Activated CD4-positive, alpha-beta T cell treated with anti-CD3 and anti-CD28 coated beads for 36 hours (primary cell): ENCODE measurements around the gene TSPAN10. TPM values are rescaled to one million over a fixed set of nuclear protein-coding genes. Genes with fewer than 3 reads are reported as not detected.

Experiments used
- ATAC-seq: fragments of 200-7000 bp; cut with Tn5 transposase; one replicate; pipeline ENCODE4 v1.10.0; 2021; ENCODE audit warnings: mild to moderate bottlenecking, moderate library complexity
- CTCF ChIA-PET: fragments of 350-600 bp; sonication (Branson Sonifier 250); formaldehyde crosslinking; loops from one replicate; lab custom pipeline; 2021; ENCODE audit warnings: antibody characterized with exemption; lab: Charles Lee
- POLR2A ChIA-PET: fragments of 350-600 bp; sonication (Branson Sonifier 250); formaldehyde crosslinking; loops from one replicate; lab custom pipeline; 2021; ENCODE audit warnings: antibody characterized with exemption, inconsistent platforms; lab: Charles Lee
- DNase-seq: peaks from one replicate; pipeline ENCODE4 v3.0.0-alpha.2; 2020
- H3K27ac Mint-ChIP-seq: one replicate; pipeline ENCODE4 v1.8.0; 2021; ENCODE audit warnings: mixed read lengths
- H3K27me3 Mint-ChIP-seq: one replicate; pipeline ENCODE4 v1.8.0; 2021; ENCODE audit warnings: mixed read lengths
- H3K36me3 Mint-ChIP-seq: one replicate; pipeline ENCODE4 v1.8.0; 2021; ENCODE audit warnings: low read depth, mixed read lengths
- H3K4me1 Mint-ChIP-seq: one replicate; pipeline ENCODE4 v1.8.0; 2021; ENCODE audit warnings: mixed read lengths
- H3K4me3 Mint-ChIP-seq: one replicate; pipeline ENCODE4 v1.8.0; 2021; ENCODE audit warnings: mild to moderate bottlenecking, moderate library complexity, mixed read lengths
- H3K9me3 Mint-ChIP-seq: one replicate; pipeline ENCODE4 v1.8.0; 2021; ENCODE audit warnings: low read depth, mixed read lengths
- intact Hi-C, 2 experiments: fragments of 100-400 bp; cut with DNase I in 1 of 2; cut with micrococcal nuclease in 1 of 2; formaldehyde crosslinking; loops; one replicate each; pipeline versions ENCODE4 v1.14.2 to v1.15.1; 2022 to 2024; cut with DNase I, micrococcal nuclease
- total RNA-seq, 2 experiments: library from RNA; stranded (reverse); gene quantifications; one replicate each; pipeline ENCODE4 v1.2.3, GENCODE V29; 2021

The TSPAN10 gene
- total RNA-seq, 2 experiments from 2014 or later = 0.34 to 0.35 TPM

DNA sequence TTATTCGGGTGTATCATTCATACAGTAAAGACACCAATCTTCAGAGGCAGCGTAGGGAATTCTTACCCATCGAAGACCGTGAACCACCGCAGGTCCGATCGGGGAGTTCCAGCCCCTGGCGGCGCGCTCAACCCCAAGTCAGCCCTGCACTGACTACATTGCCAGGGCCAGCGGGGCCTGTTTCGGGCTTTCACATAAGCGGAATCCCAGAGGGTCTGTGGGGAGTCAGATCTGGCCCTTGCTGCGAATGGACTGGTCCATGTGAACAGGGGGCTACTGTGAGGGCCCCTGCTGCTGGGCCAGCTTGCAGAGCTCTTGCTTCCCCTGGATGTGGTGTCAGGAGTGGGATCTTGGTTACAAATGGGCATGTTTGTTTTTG lies 11.7 kb downstream of the TSPAN10 start:
- Mint-ChIP-seq H3K27ac (no peak overlapping the region), H3K27me3 (peaks cover 19% of the 10 kb centered on the region), H3K36me3 (peaks cover 2% of the 10 kb centered on the region), H3K4me1 (peaks cover 9% of the 10 kb centered on the region), H3K4me3 (no peak overlapping the region), H3K9me3 (no peaks in the 10 kb centered on the region)
- intact Hi-C loops = no loop called here
- CTCF ChIA-PET = no interaction called here
- ATAC-seq = no peak
- POLR2A ChIA-PET = no interaction called here
- no peak for DNase-seq

DNA sequence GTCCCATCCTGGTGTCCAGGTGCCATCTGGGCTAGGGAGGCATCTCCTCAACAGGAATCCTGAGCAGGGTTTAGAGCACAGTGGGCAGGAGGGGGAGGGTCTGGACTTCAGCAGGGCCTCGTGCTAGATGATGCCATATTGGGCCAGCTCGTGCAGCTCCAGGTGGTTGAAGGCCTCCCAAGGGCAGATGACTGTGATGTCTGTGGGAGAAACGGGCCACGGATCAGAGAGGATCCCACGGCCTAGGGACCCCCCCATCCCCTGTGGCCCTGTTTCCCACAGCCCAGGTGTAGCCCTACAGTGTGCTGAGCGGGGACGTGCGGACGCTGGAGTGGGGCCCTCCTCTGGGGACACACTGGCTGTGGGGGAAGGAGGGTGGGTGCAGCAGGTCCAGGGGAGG lies 14.0 kb downstream of the TSPAN10 start:
- ATAC-seq = no peak
- peaks cover 12% of the 10 kb centered on the region for H3K4me1 Mint-ChIP-seq

DNA sequence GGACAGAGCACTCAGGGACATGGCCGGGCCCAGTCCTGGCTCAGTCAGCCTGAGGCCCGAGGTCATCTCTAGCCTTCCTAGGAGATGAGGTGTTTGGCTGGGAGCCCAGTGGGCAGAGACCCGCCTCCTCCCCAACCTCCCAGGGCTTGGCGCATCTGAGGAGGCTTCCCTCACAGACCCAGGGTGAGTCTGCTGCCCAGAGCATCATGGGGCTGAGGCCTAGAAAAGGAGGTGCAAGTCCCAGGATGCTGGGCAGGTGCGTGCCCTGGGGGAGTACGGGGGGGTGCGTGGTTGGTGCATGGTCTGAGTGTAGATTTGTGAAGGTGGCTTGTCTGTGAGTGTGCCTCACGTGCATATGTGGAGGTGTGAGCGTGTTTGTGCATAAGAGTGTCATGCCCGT lies 14.7 kb downstream of the TSPAN10 start:
- Mint-ChIP-seq H3K4me3 (no peak overlapping the region), H3K27me3 (peaks cover 19% of the 10 kb centered on the region), H3K27ac (peak overlapping the region; percentile 21), H3K9me3 (no peaks in the 10 kb centered on the region), H3K4me1 (peaks cover 13% of the 10 kb centered on the region), H3K36me3 (peaks cover 2% of the 10 kb centered on the region)
- CTCF ChIA-PET = no interaction called here
- no peak for ATAC-seq
- DNase-seq = no peak
- POLR2A ChIA-PET = no interaction called here
- intact Hi-C loops = no loop called here

More for the DNA sequence above, 14.0 kb downstream of the TSPAN10 start:
- peaks cover 19% of the 10 kb centered on the region for H3K27me3 Mint-ChIP-seq
- no peak overlapping the region for H3K4me3 Mint-ChIP-seq
- intact Hi-C loops = no loop called here
- POLR2A ChIA-PET = no interaction called here
- CTCF ChIA-PET = no interaction called here
- H3K36me3 Mint-ChIP-seq = peaks cover 2% of the 10 kb centered on the region
- no peaks in the 10 kb centered on the region for H3K9me3 Mint-ChIP-seq
- no peak for DNase-seq
- H3K27ac Mint-ChIP-seq = no peak overlapping the region

DNA sequence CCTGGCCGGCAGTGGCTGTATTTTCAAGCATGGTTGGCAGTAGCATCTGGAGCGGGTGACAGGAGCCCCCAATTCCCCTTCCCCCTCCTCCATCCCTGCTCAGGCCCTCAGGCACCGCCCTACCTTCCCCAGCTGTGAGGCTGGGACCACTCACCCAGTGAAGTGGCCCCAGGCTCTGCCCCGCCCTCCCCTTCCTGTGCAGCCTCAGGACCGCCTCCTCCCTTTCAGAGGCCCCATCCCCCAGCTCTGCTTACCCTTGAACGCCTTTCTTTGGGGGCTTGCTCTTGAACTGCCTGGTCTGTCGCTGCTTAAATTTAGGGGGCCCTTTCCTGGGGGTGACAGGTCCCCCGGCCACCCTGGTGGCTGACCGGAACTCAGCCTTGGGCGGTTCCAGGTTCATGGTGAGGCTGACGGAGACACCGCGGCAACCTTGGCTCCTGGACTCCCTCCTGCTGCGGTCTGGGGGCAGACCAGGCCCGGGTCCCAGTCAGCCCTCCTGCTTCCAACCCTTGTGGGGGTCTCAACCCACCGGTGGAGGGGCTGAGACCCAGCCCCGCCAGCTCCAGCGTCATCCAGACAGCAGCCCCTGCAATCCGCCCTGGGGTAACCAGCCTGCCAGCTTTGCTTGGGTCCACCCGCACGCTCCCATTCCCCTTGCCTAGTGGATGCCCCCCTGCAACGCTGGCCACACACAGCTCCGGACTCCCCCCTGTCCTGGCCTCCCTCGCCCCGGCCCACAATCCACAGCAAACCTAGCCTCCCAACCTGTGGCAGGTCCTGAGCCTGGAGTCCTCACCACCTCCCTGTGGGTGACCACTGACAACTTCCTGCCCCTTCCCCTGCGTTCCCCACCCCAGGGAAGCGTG lies 16.1 kb downstream of the TSPAN10 start:
- peaks cover 14% of the 10 kb centered on the region for H3K27me3 Mint-ChIP-seq
- ATAC-seq (peak; percentile 67), DNase-seq (peak; percentile 51)
- intact Hi-C loops = no loop called here
- no peaks in the 10 kb centered on the region for H3K9me3 Mint-ChIP-seq
- ChIA-PET CTCF (interaction anchor here (1.1 kb wide), 1 partner anchor 28 kb away, joined by 3 read pairs; no protein-coding TSS in a partner anchor), POLR2A (no interaction called here)
- H3K4me1 Mint-ChIP-seq = peaks cover 16% of the 10 kb centered on the region
- H3K27ac Mint-ChIP-seq = peak overlapping the region; percentile 76
- H3K36me3 Mint-ChIP-seq = peaks cover 2% of the 10 kb centered on the region
- peak overlapping the region; percentile 39 for H3K4me3 Mint-ChIP-seq

DNA sequence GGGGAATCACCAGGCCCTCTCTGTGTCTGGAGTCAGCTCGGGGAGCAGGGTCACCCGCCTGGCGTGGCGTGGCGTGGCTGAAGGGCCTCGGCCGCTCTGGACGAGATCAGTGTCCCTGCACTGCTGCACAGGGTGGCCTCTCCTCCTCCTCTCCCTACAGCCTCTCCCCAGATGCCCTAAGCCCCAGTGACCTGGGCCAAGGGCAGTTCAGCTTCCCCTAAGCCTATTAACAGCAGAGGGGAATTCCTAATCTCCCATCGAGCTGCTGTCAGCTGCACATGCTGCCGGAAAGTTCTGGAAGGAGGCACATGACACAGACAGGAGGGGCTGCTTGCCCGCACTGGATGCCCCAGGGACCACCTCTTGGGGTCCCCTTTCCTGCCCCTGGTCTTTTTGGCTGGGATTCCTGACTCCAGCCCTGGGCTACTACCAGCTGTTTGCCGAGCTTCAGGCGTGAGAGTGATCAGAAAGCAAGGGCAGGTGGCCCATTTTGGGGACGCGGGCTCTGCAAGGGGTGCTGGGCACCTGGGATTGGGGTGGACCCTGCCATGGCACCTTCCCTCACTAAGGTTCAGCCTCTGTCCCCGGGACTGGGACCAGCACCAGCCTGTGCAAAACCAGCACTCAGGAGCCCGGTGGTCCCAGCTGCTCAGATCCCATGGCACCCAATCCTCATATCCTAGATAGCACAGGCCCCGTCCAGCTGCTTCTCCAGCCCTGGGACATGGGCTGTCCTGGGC lies 18.6 kb downstream of the TSPAN10 start:
- intact Hi-C loops = no loop called here
- DNase-seq (no peak), ATAC-seq (no peak)
- Mint-ChIP-seq H3K36me3 (peaks cover 2% of the 10 kb centered on the region), H3K27me3 (peaks cover 9% of the 10 kb centered on the region), H3K4me3 (no peak overlapping the region), H3K27ac (no peak overlapping the region), H3K9me3 (no peaks in the 10 kb centered on the region), H3K4me1 (peaks cover 16% of the 10 kb centered on the region)
- CTCF ChIA-PET = interaction anchor here (0.5 kb wide), 1 partner anchor 349 kb away, joined by 3 read pairs; no protein-coding TSS in a partner anchor
- POLR2A ChIA-PET = no interaction called here

DNA sequence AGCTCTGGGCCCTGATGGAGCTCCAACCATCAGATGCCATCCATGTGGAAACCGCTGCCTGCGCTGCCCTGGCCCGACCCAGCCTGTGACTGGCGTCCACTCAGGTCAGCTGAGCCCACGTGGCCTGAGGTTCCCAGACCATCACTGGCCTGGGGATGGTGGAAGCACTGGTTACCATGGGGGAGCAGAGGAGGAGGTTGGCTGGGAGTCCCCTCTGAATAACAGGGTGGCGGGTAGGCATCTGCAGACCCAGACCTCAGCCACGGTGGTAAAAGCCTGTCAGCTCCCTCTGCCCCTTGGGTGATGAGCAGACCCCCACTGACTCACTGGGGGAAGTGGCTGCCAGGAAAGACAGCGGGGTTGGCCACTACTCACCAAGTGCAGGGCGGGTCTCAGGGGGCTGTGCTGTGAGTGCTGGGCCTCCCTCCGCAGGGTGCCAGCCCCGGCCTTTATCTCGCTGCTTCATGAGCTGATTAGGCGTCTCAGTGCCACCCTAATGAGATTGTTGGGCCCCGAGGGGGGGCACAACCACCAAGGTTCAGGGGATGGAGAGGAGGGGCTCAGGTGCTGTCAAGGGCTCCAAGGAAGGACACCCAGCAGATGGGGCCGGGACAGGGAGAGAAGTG lies 19.2 kb downstream of the TSPAN10 start, which contains the start of gene PDE6G:
Gene PDE6G, minus strand, starts transcription at position 425 of the 626 bp plus-strand sequence. CDS start 3,237 bp downstream, outside the sequence.
- CTCF ChIA-PET = interaction anchor here (0.5 kb wide), 1 partner anchor 348 kb away, joined by 3 read pairs; no protein-coding TSS in a partner anchor
- H3K36me3 Mint-ChIP-seq = peaks cover 2% of the 10 kb centered on the region
- DNase-seq = no peak
- H3K27ac Mint-ChIP-seq = no peak within 1 kb of the TSS
- H3K27me3 Mint-ChIP-seq = peaks cover 9% of the 10 kb centered on the region
- ATAC-seq = no peak
- H3K4me1 Mint-ChIP-seq = peaks cover 16% of the 10 kb centered on the region
- no peaks in the 10 kb centered on the region for H3K9me3 Mint-ChIP-seq
- no peak within 1 kb of the TSS for H3K4me3 Mint-ChIP-seq
- intact Hi-C loops = no loop called here
- POLR2A ChIA-PET = no interaction called here

DNA sequence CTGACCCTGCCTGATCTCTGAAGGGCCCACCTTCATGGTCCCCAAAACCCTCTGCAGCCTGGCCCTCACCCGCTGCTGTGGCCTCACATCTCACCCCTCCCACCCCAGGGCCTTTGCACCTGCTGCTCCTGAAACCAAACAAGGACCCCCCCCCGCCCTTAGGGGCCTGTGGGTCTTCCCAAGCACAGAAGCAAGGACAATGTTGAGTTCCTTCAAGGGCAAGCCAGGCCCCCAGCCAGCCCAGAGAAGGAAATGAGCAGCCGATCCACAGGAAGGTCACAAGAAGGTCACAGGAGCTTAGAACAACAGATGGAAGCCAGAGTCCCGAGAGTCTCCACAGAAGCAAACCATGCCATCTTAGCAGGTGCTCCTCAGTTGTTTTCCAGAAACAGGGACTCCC lies 19.8 kb downstream of the TSPAN10 start:
- Mint-ChIP-seq H3K27ac (no peak overlapping the region), H3K9me3 (no peaks in the 10 kb centered on the region), H3K4me3 (no peak overlapping the region), H3K36me3 (peaks cover under 1% of the 10 kb centered on the region), H3K27me3 (peaks cover 6% of the 10 kb centered on the region), H3K4me1 (peaks cover 15% of the 10 kb centered on the region)
- ATAC-seq (no peak), DNase-seq (no peak)
- CTCF ChIA-PET = no interaction called here
- intact Hi-C loops = no loop called here
- POLR2A ChIA-PET = no interaction called here

DNA sequence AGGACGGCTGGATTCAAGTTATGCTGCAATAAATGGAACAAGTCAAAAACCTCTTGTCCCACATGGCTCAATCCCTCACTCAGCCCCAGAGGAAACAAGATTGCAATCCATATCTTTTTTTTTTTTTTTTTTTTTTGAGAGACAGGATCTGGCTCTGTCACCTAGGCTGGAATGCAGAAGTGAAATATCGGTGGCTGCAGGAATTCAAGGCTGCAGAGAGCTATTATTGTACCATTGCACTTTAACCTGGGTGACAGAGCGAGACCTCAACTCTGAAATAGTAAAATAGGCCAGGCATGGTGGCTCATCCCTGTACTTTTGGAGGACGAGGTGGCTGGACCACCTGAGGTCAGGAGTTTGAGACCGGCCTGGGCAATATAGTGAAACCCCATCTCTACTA lies 22.0 kb downstream of the TSPAN10 start:
- Mint-ChIP-seq H3K36me3 (peaks cover 1% of the 10 kb centered on the region), H3K4me1 (peaks cover 16% of the 10 kb centered on the region), H3K27ac (no peak overlapping the region), H3K27me3 (no peaks in the 10 kb centered on the region), H3K4me3 (no peak overlapping the region), H3K9me3 (no peaks in the 10 kb centered on the region)
- DNase-seq (no peak), ATAC-seq (no peak)
- CTCF ChIA-PET = interaction anchor here (0.7 kb wide), 1 partner anchor 69 kb away, joined by 3 read pairs; no protein-coding TSS in a partner anchor
- intact Hi-C loops = no loop called here
- POLR2A ChIA-PET = interaction anchor here (0.5 kb wide), 1 partner anchor 150 kb away, joined by 3 read pairs; no protein-coding TSS in a partner anchor

DNA sequence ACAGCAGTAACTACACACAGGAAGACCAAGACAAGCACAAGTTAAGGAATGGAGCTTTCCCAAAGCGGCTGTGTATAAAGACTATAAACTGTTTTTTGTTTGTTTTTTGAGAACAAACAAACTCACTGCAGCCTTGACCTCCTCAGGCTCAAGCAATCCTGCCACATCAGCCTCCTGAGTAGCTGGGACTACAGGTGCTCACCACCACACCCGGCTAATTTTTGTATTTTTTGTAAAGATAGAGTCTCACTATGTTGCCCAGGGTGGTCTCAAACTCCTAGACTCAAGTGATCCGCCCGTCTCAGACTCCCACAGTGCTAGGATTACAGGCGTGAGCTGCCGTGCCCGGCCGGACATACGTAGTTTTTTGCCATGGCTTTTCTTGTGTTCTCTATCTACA lies 23.4 kb downstream of the TSPAN10 start:
- Mint-ChIP-seq H3K36me3 (peaks cover 13% of the 10 kb centered on the region), H3K27ac (no peak overlapping the region), H3K9me3 (no peaks in the 10 kb centered on the region), H3K27me3 (no peaks in the 10 kb centered on the region), H3K4me3 (no peak overlapping the region), H3K4me1 (peaks cover 30% of the 10 kb centered on the region)
- intact Hi-C loops = no loop called here
- POLR2A ChIA-PET = interaction anchor here (0.6 kb wide), 1 partner anchor 481 kb away, joined by 3 read pairs; no protein-coding TSS in a partner anchor
- no peak for DNase-seq
- CTCF ChIA-PET = interaction anchor here (0.6 to 1.2 kb wide), 4 partner anchors 11 to 729 kb away, joined by 3 to 4 read pairs (median 3); no protein-coding TSS in a partner anchor
- no peak for ATAC-seq

DNA sequence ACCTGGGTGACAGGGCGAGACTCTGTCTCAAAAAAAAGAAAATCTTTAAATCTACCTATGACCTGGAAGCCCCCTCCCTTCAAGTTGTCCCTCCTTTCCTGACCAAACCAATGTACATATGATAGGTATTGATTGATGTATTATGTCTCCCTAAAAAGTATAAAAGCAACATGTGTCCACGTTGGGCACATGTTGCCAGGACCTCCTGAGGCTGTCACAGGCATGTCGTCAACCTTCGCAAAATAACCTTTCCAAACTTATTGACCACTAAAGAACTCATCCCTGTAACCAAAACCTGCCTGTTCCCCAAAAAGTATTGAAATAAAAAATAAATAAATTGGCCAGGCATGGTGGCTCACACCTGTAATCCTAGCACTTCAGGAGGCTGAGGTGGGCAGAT lies 25.0 kb downstream of the TSPAN10 start:
- POLR2A ChIA-PET = no interaction called here
- peaks cover 18% of the 10 kb centered on the region for H3K36me3 Mint-ChIP-seq
- peaks cover 33% of the 10 kb centered on the region for H3K4me1 Mint-ChIP-seq
- ATAC-seq (no peak), DNase-seq (no peak)
- no peaks in the 10 kb centered on the region for H3K27me3 Mint-ChIP-seq
- H3K27ac Mint-ChIP-seq = no peak overlapping the region
- no peaks in the 10 kb centered on the region for H3K9me3 Mint-ChIP-seq
- intact Hi-C loops = no loop called here
- CTCF ChIA-PET = interaction anchor here (0.5 to 0.9 kb wide), 3 partner anchors 21 to 631 kb away, joined by 3 to 4 read pairs (median 4); partner anchors contain the start of genes ARL16 and SLC38A10
- H3K4me3 Mint-ChIP-seq = no peak overlapping the region

DNA sequence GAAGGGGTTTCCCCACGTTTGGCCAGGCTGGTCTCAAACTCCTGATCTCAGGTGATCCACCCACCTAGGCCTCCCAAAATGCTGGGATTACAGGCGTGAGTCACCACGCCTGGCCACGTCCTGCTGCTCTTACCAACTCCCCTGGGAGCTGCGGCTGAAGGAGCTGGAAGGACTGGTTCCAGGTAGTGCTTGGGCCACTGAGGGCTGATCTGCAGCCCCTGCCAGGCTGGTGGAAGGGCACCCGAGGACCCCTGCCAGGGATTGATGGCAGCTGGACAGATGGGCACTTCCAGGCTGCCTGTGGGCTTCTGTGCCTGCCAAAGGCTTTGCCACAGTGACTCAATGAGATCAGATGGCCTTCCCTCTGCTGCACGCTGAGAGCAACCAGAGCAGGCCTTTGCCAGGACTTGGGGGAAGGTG lies 27.1 kb downstream of the TSPAN10 start:
- intact Hi-C loops = loop anchor here in 1 of 2 experiments (2.0 kb wide), 1 partner anchor 27 kb away; the partner anchor contains the start of genes NPLOC4 and TSPAN10
- Mint-ChIP-seq H3K4me3 (no peak overlapping the region), H3K36me3 (peaks cover 29% of the 10 kb centered on the region), H3K27me3 (no peaks in the 10 kb centered on the region), H3K27ac (peak overlapping the region; percentile 97), H3K9me3 (no peaks in the 10 kb centered on the region), H3K4me1 (peaks cover 49% of the 10 kb centered on the region)
- ChIA-PET POLR2A (interaction anchor here (0.6 kb wide), 1 partner anchor 869 kb away, joined by 3 read pairs; no protein-coding TSS in a partner anchor), CTCF (interaction anchor here (1.1 kb wide), 1 partner anchor 12 kb away, joined by 6 read pairs; no protein-coding TSS in a partner anchor)
- ATAC-seq = no peak
- DNase-seq = peak; percentile 28
